Skeletal muscle tissue (tissue), 4 donors: Measurements from ENCODE around the gene FXYD6. TPM values are rescaled to one million over a fixed set of nuclear protein-coding genes. Genes with fewer than 3 reads are reported as not detected.
"Not testable (repeated sequence)": the region's sequence is repeated elsewhere in the genome, so short reads cannot be mapped to it uniquely, and the experiment has no call there.

Source experiments
- H3K27ac ChIP-seq: one replicate; pipeline ENCODE4 v1.7.0; 2013; ENCODE audit warnings: mild to moderate bottlenecking, low read depth, low read length, inconsistent platforms
- H3K27me3 ChIP-seq, 3 donors: one replicate each; pipeline ENCODE4 v1.7.0; 2013; ENCODE audit warnings: low read length in 3 of 3; ENCODE audit not compliant: control insufficient read depth in 3 of 3, insufficient read depth in 3 of 3
- H3K36me3 ChIP-seq, 3 donors: one replicate each; pipeline ENCODE4 v1.7.0; 2013; ENCODE audit warnings: low read length in 3 of 3; ENCODE audit not compliant: control insufficient read depth in 3 of 3, insufficient read depth in 3 of 3
- H3K4me1 ChIP-seq, 3 donors: one replicate each; pipeline ENCODE4 v1.7.0; 2013; ENCODE audit warnings: low read length in 3 of 3, mild to moderate bottlenecking in 3 of 3; ENCODE audit not compliant: control insufficient read depth in 3 of 3, insufficient read depth in 3 of 3
- H3K4me3 ChIP-seq, 3 donors: one replicate each; pipeline ENCODE4 v1.7.0; 2013; ENCODE audit warnings: low read length in 3 of 3
- H3K9ac ChIP-seq, 3 donors: one replicate each; pipeline ENCODE4 v1.7.0; 2013; ENCODE audit warnings: low read length in 3 of 3, mild to moderate bottlenecking in 3 of 3, moderate library complexity in 2 of 3, low read depth in 1 of 3
- H3K9me3 ChIP-seq, 3 donors: one replicate each; pipeline ENCODE4 v1.7.0; 2013; ENCODE audit warnings: low read length in 3 of 3; ENCODE audit not compliant: control insufficient read depth in 3 of 3
- total RNA-seq: library from RNA; depleted of rRNA; stranded (reverse); fragments of >200 nt; gene quantifications from one replicate; pipeline ENCODE4 v1.2.3, GENCODE V29; 2014
- donor health status: Osteomylitis.

FXYD6 gene
- total RNA-seq, 1 donor from 2014 or later, result 23.5 TPM

DNA sequence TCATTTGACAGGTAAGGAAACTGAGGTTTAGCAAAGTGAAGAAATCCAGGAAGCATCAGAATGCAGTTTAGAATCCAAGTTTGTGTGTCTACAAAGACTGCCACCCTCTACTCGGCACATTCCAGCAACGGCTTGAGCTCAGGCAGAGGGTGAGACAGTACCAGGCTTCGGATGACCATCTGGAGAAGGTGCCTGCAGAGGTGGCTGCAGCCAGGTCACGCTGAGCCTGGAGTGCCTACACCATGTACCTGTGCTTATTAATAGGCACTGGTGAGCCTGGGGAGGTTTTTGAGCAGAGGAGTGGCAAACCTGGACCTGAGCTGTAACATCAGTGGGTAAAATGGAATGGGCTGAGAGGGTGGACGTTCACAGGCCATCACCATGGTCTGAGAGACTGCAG is 4.7 kb downstream of the FXYD6 start:
- no peak overlapping the region for H3K4me3 ChIP-seq
- H3K4me1 ChIP-seq, result peaks cover 27 to 46% (median 34%) of the 10 kb centered on the region in 3 donors
- no peak overlapping the region for H3K9ac ChIP-seq
- H3K27me3 ChIP-seq, result peaks cover 24 to 50% (median 35%) of the 10 kb centered on the region in 3 donors
- H3K27ac ChIP-seq, result no peak overlapping the region
- no peaks in the 10 kb centered on the region for H3K9me3 ChIP-seq
- H3K36me3 ChIP-seq, result no peaks in the 10 kb centered on the region

DNA sequence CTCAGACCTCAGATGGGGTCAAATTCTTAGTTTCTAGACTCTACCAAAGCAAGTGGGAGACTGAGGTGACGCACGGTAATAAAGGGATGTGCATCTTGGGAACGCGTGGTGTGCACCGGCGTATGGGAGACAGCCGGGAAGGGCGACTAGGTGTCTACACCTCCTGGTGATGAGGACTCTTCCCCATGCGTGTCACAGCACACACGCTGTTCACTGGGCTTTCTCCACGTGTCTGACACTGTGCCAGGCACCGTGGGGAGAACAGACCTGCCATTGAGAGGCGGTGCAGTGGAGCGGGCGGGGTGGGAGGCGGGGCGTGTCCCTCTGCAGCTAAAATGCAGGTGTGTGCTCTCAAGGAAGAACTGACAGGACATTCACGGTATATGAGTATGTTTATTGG is 5.3 kb downstream of the FXYD6 start:
- H3K9me3 ChIP-seq, result no peaks in the 10 kb centered on the region
- H3K36me3 ChIP-seq, result no peaks in the 10 kb centered on the region
- no peak overlapping the region for H3K9ac ChIP-seq
- H3K4me1 ChIP-seq, result peaks cover 24 to 46% (median 32%) of the 10 kb centered on the region in 3 donors
- H3K27me3 ChIP-seq, result peaks cover 20 to 46% (median 34%) of the 10 kb centered on the region in 3 donors
- H3K27ac ChIP-seq, result no peak overlapping the region
- H3K4me3 ChIP-seq, result no peak overlapping the region

DNA sequence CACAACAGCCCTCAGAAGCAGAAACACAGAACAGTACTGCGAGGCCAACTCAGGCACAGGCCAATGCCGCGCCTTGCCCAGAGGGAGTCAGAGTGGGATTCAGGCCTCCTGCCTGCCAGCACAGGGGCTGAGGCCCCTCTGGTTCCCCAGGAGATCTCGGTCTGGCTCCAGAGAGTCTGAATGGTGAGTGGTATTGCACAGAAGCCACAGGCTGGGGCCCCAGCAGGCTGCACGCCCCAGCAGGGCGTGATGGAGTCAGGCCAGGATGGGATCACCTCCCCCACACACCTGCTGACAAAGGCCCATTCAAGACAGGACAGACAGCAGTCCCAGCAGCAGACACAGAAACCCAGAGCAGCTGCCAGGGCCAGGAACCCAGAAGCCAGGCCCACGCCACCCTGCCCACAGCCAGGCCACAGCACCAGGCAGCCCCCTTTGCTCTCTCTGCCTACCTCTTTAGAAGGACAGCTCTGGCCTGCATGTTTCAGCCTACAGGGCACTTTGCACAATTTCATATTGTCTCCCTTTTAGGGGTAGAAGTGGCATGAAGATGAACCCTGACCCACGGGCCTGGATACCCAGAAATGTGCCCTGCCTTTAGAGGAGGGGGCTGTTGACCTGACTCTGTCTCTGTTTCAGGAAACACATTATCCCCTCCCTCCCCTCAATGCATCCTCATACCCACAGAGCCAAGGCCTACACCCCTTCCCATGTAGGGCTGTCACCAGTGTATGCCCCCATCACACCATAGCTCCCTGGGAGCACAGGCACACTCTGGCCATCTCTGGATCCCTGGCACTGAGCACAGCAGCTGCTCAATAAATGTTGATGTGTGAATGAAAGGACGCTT is 6.1 kb downstream of the FXYD6 start:
- peak overlapping the region in 1 of 3 donors; percentile 50 for H3K9ac ChIP-seq

DNA sequence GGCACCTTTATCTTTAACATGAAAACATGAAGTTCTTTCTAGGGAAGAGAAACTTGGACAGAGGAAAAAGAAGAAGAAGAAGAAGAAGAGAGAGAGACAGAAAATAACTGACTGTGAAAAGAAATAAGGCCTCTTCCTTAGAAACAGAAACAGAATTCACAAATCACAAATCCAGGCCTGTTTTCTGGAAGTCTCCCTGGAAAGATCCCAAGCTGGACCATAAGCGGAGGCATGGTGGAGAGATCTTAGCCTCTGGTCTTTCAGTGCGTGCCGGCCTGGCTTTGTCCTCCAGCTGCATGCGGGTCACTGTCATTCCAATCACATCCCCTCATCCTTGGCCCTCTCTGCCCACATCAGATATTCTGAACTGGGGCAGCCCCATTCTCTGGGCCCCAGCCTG is 6.9 kb downstream of the FXYD6 start:
- Histone ChIP-seq H3K36me3 (no peaks in the 10 kb centered on the region), H3K4me1 (peaks cover 11 to 33% (median 17%) of the 10 kb centered on the region in 3 donors)

More for the DNA sequence above, 6.1 kb downstream of the FXYD6 start:
- H3K27ac ChIP-seq, result no peak overlapping the region
- H3K9me3 ChIP-seq, result no peaks in the 10 kb centered on the region
- no peak overlapping the region for H3K4me3 ChIP-seq
- H3K27me3 ChIP-seq, result peaks cover 17 to 38% (median 27%) of the 10 kb centered on the region in 3 donors
- H3K36me3 ChIP-seq, result no peaks in the 10 kb centered on the region
- H3K4me1 ChIP-seq, result peaks cover 17 to 40% (median 24%) of the 10 kb centered on the region in 3 donors

DNA sequence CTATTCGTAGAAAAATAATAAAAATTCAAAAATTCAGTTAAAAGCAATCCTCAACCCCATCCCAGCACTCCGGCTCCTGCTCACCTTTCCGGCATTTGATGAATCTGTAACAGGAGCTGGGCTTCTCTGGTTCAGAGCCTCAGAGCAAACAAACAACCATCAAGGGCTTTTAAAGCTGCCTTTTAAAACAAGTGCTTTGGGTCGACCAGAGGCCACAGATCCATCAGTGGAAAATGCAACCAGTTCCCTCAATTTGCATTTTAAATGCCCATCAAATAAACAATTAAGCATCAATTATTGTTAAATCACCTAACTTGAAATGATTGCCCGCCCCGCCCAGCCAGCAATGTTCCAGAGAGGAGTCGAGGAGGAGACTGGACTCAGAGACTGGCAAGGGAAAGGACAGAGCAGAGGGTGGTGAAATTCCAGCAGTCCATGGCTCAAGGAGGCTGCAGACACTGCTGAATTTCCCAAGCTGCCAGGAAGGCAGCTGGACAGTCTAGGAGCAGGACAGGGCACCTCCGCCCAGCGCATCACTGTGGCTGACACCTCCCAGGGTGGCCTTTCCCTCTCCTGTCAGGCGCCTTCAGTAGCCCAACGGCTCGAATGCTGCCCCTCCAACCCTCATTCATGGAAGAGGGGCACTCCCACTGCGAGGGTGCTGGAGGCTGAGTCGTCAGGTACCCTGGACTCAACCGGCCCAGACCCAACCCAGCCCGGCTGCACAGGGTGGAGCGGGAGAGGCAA is 7.5 kb downstream of the FXYD6 start:
- no peaks in the 10 kb centered on the region for H3K36me3 ChIP-seq
- peaks cover 9 to 27% (median 18%) of the 10 kb centered on the region in 3 donors for H3K27me3 ChIP-seq
- no peak overlapping the region for H3K27ac ChIP-seq
- no peaks in the 10 kb centered on the region for H3K9me3 ChIP-seq
- H3K4me3 ChIP-seq, result no peak overlapping the region
- no peak overlapping the region for H3K9ac ChIP-seq
- H3K4me1 ChIP-seq, result peaks cover 6 to 28% (median 16%) of the 10 kb centered on the region in 3 donors

More for the DNA sequence above, 6.9 kb downstream of the FXYD6 start:
- H3K4me3 ChIP-seq, result no peak overlapping the region
- H3K9ac ChIP-seq, result no peak overlapping the region
- peaks cover 15 to 31% (median 21%) of the 10 kb centered on the region in 3 donors for H3K27me3 ChIP-seq
- H3K9me3 ChIP-seq, result no peaks in the 10 kb centered on the region
- H3K27ac ChIP-seq, result no peak overlapping the region

DNA sequence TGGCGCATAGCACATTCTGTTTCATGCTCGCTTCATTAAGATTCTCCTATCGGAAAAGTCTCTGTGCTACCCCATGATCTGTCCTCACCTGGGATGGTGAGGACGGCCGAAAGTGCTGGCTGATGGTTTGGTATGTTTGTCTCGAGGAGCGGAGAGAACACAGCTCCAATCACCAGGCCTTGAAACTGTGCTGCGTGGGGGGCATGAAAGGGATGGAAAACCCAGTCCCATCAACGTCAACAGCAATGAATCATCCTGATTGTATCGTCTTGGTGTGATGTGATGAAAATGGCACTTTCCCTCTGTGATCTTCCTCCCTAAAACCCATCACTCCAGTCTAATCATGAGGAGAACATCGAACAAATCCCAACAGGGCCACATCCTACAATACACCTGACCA is 8.4 kb downstream of the FXYD6 start:
- no peak overlapping the region for H3K4me3 ChIP-seq
- H3K9me3 ChIP-seq, result no peaks in the 10 kb centered on the region
- peaks cover 5 to 20% (median 14%) of the 10 kb centered on the region in 3 donors for H3K27me3 ChIP-seq
- H3K36me3 ChIP-seq, result no peaks in the 10 kb centered on the region
- no peak overlapping the region for H3K9ac ChIP-seq
- H3K27ac ChIP-seq, result no peak overlapping the region
- H3K4me1 ChIP-seq, result peaks cover 6 to 21% (median 16%) of the 10 kb centered on the region in 3 donors

DNA sequence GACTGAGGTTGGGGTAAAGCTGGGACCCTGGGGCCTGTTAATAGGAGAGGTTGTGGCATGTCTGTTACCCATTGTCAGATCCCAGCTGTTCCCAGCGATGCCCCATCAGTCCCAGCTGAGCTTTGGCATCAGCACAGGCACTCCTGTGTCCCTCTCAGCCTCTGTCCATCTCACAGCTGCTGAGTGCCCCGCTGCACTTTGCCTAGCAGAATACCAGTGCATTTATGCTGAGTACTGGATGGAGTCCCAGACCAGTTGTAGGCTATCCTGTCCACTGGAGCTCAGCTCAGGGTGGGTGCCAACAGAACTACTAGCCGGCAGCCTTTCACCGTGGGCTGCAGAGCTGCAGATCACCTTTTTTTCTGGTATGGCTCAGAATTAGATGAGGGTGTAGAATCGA is 9.9 kb downstream of the FXYD6 start:
- Histone ChIP-seq H3K36me3 (no peaks in the 10 kb centered on the region), H3K9ac (no peak overlapping the region), H3K27ac (no peak overlapping the region), H3K9me3 (no peaks in the 10 kb centered on the region), H3K27me3 (peaks cover 0 to 10% (median 8%) of the 10 kb centered on the region in 3 donors), H3K4me1 (peaks cover 12 to 28% (median 21%) of the 10 kb centered on the region in 3 donors), H3K4me3 (no peak overlapping the region)

DNA sequence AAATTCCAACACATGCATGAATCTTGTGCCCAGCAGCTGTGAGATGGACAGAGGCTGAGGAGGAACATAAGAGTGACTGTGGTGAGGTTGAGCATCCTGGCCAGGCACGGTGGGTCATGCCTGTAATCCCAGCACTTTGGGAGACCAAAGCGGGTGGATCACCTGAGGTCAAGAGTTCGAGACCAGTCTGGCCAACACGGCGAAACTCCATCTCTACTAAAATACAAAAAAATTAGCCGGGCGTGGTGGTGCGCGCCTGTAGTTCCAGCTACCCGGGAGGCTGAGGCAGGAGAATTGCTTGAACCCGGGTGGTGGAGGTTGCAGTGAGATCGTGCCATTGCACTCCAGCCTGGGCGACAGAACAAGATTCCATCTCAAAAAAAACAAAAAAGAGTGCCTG is 10.9 kb downstream of the FXYD6 start:
- H3K4me1 ChIP-seq, result peaks cover 20 to 36% (median 24%) of the 10 kb centered on the region in 3 donors
- not testable (repeated sequence) for H3K36me3 ChIP-seq, H3K27me3 ChIP-seq, H3K27ac ChIP-seq, H3K9ac ChIP-seq, H3K9me3 ChIP-seq, H3K4me3 ChIP-seq

DNA sequence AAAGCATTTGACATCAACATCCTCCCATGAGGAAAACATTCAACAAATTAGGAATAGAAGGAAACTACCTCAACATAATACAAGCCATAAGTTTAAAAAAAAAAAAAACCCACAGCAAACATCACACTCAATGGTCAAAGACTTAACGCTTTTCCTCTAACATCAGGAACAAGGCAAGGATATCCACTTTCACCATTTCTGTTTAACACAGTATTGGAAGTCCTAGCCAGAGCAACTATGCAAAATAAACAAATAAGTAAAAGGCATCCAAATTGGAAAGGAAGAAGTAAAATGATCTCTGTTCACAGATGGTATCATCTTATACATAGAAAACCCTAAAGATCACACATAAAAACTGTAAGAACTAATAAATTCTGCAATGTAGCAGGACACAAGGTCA is 13.1 kb downstream of the FXYD6 start:
- H3K27me3 ChIP-seq, result peaks cover 4 to 7% (median 6%) of the 10 kb centered on the region in 3 donors
- no peaks in the 10 kb centered on the region for H3K36me3 ChIP-seq
- no peak overlapping the region for H3K9ac ChIP-seq
- H3K27ac ChIP-seq, result no peak overlapping the region
- H3K4me1 ChIP-seq, result peaks cover 17 to 30% (median 20%) of the 10 kb centered on the region in 3 donors
- no peak overlapping the region for H3K4me3 ChIP-seq
- no peaks in the 10 kb centered on the region for H3K9me3 ChIP-seq

DNA sequence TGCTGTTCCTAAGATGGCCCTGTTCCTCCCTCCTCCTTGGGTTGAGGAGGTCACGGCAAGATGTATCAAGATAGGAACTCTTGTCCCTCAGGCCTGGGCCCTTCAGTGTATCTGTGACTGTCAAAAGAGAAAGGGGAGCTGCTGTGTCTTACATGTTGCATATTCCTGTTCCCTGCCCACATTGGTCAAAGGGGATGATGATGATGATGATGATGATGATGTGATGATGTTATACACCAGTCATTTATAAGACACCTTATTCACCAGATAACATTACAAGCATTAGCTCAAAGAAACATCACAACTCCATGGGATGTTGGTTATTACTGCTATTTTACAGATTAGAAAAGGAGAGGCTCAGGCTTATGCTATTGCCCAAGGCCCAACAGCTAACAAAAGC is 13.7 kb downstream of the FXYD6 start:
- Histone ChIP-seq H3K9me3 (no peaks in the 10 kb centered on the region), H3K27ac (no peak overlapping the region), H3K9ac (no peak overlapping the region), H3K36me3 (no peaks in the 10 kb centered on the region), H3K27me3 (peaks cover 0 to 7% (median 4%) of the 10 kb centered on the region in 3 donors), H3K4me1 (peaks cover 20 to 34% (median 21%) of the 10 kb centered on the region in 3 donors), H3K4me3 (no peak overlapping the region)
